ENCODE measurements around the gene TMEM63B.

TMEM63B gene

GRCh38 chr6:44127186-44128019 is at the start of gene TMEM63B, which contains the start of gene MRPL14:
TMEM63B (plus strand) TSS chr6:44127554; CDS start chr6:44134585, 7,031 bp downstream.
MRPL14 (minus strand) TSS chr6:44127452; CDS start chr6:44116611, 10,841 bp downstream.
- Mint-ChIP-seq H3K27ac (peak within 1 kb of the TSS; percentile 93 to 99), H3K4me3 (peak within 1 kb of the TSS; percentile 84 to 88), H3K9me3 (no peaks in the 10 kb centered on the region), H3K4me1 (peaks cover 62% of the 10 kb centered on the region), H3K27me3 (no peaks in the 10 kb centered on the region)
- ATAC-seq (peak; percentile 84), DNase-seq (peak; percentile 90 to 92)

- peaks cover 52% of the 10 kb centered on the region for H3K4me1 Mint-ChIP-seq
- H3K27me3 Mint-ChIP-seq, result peaks cover 42% of the 10 kb centered on the region
- no peaks in the 10 kb centered on the region for H3K9me3 Mint-ChIP-seq
- ATAC-seq (no peak), DNase-seq (no peak)
- no peak overlapping the region for H3K4me3 Mint-ChIP-seq
- H3K27ac Mint-ChIP-seq, result no peak overlapping the region
These were observed 49.0 kb upstream of the TMEM63B start for GRCh38 chr6:44078219-44078826.

- Mint-ChIP-seq H3K4me3 (no peak overlapping the region), H3K4me1 (peaks cover 46% of the 10 kb centered on the region), H3K27ac (no peak overlapping the region), H3K9me3 (no peaks in the 10 kb centered on the region), H3K27me3 (peaks cover 42% of the 10 kb centered on the region)
- ATAC-seq (peak; percentile 48), DNase-seq (peak; percentile 68 to 71)
These were observed 48.3 kb upstream of the TMEM63B start for GRCh38 chr6:44078827-44079671.

GRCh38 chr6:44079672-44080071 is 47.7 kb upstream of the TMEM63B start:
- Mint-ChIP-seq H3K27me3 (peaks cover 42% of the 10 kb centered on the region), H3K27ac (no peak overlapping the region), H3K4me1 (peaks cover 42% of the 10 kb centered on the region), H3K4me3 (no peak overlapping the region), H3K9me3 (no peaks in the 10 kb centered on the region)
- DNase-seq, result no peak
- ATAC-seq, result no peak

- Mint-ChIP-seq H3K27ac (no peak overlapping the region), H3K9me3 (no peaks in the 10 kb centered on the region), H3K4me1 (peaks cover 36% of the 10 kb centered on the region), H3K4me3 (no peak overlapping the region), H3K27me3 (peaks cover 35% of the 10 kb centered on the region)
- DNase-seq (no peak), ATAC-seq (no peak)
These were observed 46.5 kb upstream of the TMEM63B start for GRCh38 chr6:44080561-44081521.

GRCh38 chr6:44081753-44082152 is 45.6 kb upstream of the TMEM63B start:
- DNase-seq, result no peak
- Mint-ChIP-seq H3K4me3 (no peak overlapping the region), H3K27me3 (peaks cover 27% of the 10 kb centered on the region), H3K9me3 (no peaks in the 10 kb centered on the region), H3K27ac (no peak overlapping the region), H3K4me1 (peaks cover 38% of the 10 kb centered on the region)
- ATAC-seq, result no peak

- Mint-ChIP-seq H3K27me3 (peaks cover 16% of the 10 kb centered on the region), H3K9me3 (no peaks in the 10 kb centered on the region), H3K4me3 (no peak overlapping the region), H3K4me1 (peaks cover 30% of the 10 kb centered on the region), H3K27ac (no peak overlapping the region)
- ATAC-seq (no peak), DNase-seq (no peak)
These were observed 44.5 kb upstream of the TMEM63B start for GRCh38 chr6:44082872-44083321.

- Mint-ChIP-seq H3K4me1 (peaks cover 20% of the 10 kb centered on the region), H3K27ac (peak overlapping the region in 1 of 2 donors; percentile 8), H3K9me3 (no peaks in the 10 kb centered on the region), H3K4me3 (no peak overlapping the region), H3K27me3 (peaks cover under 1% of the 10 kb centered on the region)
- no peak for DNase-seq
- ATAC-seq, result no peak
These were observed 42.9 kb upstream of the TMEM63B start for GRCh38 chr6:44084231-44085014.

GRCh38 chr6:44085219-44085618 is 42.1 kb upstream of the TMEM63B start:
- Mint-ChIP-seq H3K27ac (no peak overlapping the region), H3K9me3 (no peaks in the 10 kb centered on the region), H3K27me3 (no peaks in the 10 kb centered on the region)

GRCh38 chr6:44086931-44087574 is 40.3 kb upstream of the TMEM63B start:
- H3K27ac Mint-ChIP-seq, result no peak overlapping the region
- H3K4me3 Mint-ChIP-seq, result no peak overlapping the region
- no peak for ATAC-seq
- no peaks in the 10 kb centered on the region for H3K27me3 Mint-ChIP-seq
- no peak for DNase-seq
- H3K4me1 Mint-ChIP-seq, result peaks cover 25% of the 10 kb centered on the region
- H3K9me3 Mint-ChIP-seq, result no peaks in the 10 kb centered on the region

More at GRCh38 chr6:44085219-44085618, 42.1 kb upstream of the TMEM63B start:
- DNase-seq (no peak), ATAC-seq (no peak)
- no peak overlapping the region for H3K4me3 Mint-ChIP-seq
- peaks cover 22% of the 10 kb centered on the region for H3K4me1 Mint-ChIP-seq

- peaks cover 25% of the 10 kb centered on the region for H3K4me1 Mint-ChIP-seq
- no peak overlapping the region for H3K27ac Mint-ChIP-seq
- no peaks in the 10 kb centered on the region for H3K9me3 Mint-ChIP-seq
- H3K4me3 Mint-ChIP-seq, result no peak overlapping the region
- H3K27me3 Mint-ChIP-seq, result no peaks in the 10 kb centered on the region
- ATAC-seq (no peak), DNase-seq (no peak)
These were observed 39.7 kb upstream of the TMEM63B start for GRCh38 chr6:44087623-44088022.

- Mint-ChIP-seq H3K4me3 (no peak overlapping the region), H3K27me3 (no peaks in the 10 kb centered on the region), H3K9me3 (no peaks in the 10 kb centered on the region), H3K4me1 (peaks cover 25% of the 10 kb centered on the region), H3K27ac (no peak overlapping the region)
- no peak for DNase-seq
- ATAC-seq, result no peak
These were observed 38.3 kb upstream of the TMEM63B start for GRCh38 chr6:44088827-44089590.

GRCh38 chr6:44090465-44090864 is 36.9 kb upstream of the TMEM63B start:
- no peak overlapping the region for H3K4me3 Mint-ChIP-seq
- ATAC-seq, result no peak
- no peaks in the 10 kb centered on the region for H3K27me3 Mint-ChIP-seq
- H3K9me3 Mint-ChIP-seq, result no peaks in the 10 kb centered on the region
- no peak overlapping the region for H3K27ac Mint-ChIP-seq
- H3K4me1 Mint-ChIP-seq, result peaks cover 18% of the 10 kb centered on the region
- no peak for DNase-seq
